SK-N-SH treated with all-trans-retinoic acid at 6 μM for 48 hours (cell line): Measurements from ENCODE around the gene BAX.

ENCODE experiments used
- ATAC-seq: fragments of 200-7000 bp; cut with Tn5 transposase; 3 replicates; pipeline ENCODE4 v1.9.1; 2020; ENCODE audit warnings: mild to moderate bottlenecking, moderate library complexity
- ARNTL ChIP-seq: fragments of 450-650 bp; formaldehyde crosslinking; IDR thresholded peaks from 2 replicates; pipeline ENCODE4 v1.5.0; 2020; ENCODE audit warnings: low read depth, mild to moderate bottlenecking, moderate library complexity, borderline replicate concordance
- CSDC2 ChIP-seq: fragments of 250-450 bp; sonication (Bioruptor Pico); IDR thresholded peaks from 2 replicates; pipeline ENCODE4 v1.5.0; 2020; ENCODE audit warnings: mild to moderate bottlenecking, moderate library complexity
- ESRRG ChIP-seq: fragments of 250-450 bp; sonication (Bioruptor Pico); IDR thresholded peaks from 2 replicates; pipeline ENCODE4 v1.6.1; 2021; ENCODE audit warnings: mild to moderate bottlenecking
- GLIS3 ChIP-seq: fragments of 250-450 bp; sonication (Bioruptor Pico); IDR thresholded peaks from 2 replicates; pipeline ENCODE4 v1.5.0; 2020; ENCODE audit warnings: mild to moderate bottlenecking, moderate library complexity
- ISL1 ChIP-seq: fragments of 250-450 bp; sonication (Bioruptor Pico); IDR thresholded peaks from 2 replicates; pipeline ENCODE4 v2.1.2; 2022; ENCODE audit warnings: mild to moderate bottlenecking, moderate library complexity
- POU6F1 ChIP-seq: fragments of 250-450 bp; sonication (Bioruptor Pico); IDR thresholded peaks from 2 replicates; pipeline ENCODE4 v1.8.0; 2021; ENCODE audit warnings: low read depth, mild to moderate bottlenecking, moderate library complexity, borderline replicate concordance
- PPARA ChIP-seq: fragments of 250-450 bp; sonication (Bioruptor Pico); IDR thresholded peaks from 2 replicates; pipeline ENCODE4 v1.5.0; 2020; ENCODE audit warnings: mild to moderate bottlenecking, borderline replicate concordance
- RARB ChIP-seq: fragments of 250-450 bp; sonication (Bioruptor Pico); IDR thresholded peaks from 2 replicates; pipeline ENCODE4 v1.8.0; 2021; ENCODE audit warnings: mild to moderate bottlenecking, moderate library complexity
- SNAI2 ChIP-seq: fragments of 250-450 bp; sonication (Bioruptor Pico); IDR thresholded peaks from 2 replicates; pipeline ENCODE4 v1.5.0; 2020; ENCODE audit warnings: mild to moderate bottlenecking, moderate library complexity
- TCF4 ChIP-seq: fragments of 250-450 bp; sonication (Bioruptor Pico); IDR thresholded peaks from 2 replicates; pipeline ENCODE4 v1.8.0; 2021; ENCODE audit warnings: mild to moderate bottlenecking, moderate library complexity, borderline replicate concordance
- TSHZ2 ChIP-seq: fragments of 250-450 bp; sonication (Bioruptor Pico); IDR thresholded peaks from 2 replicates; pipeline ENCODE4 v1.5.0; 2020; ENCODE audit warnings: mild to moderate bottlenecking, moderate library complexity
- ZC3H10 ChIP-seq: fragments of 250-450 bp; sonication (Bioruptor Pico); IDR thresholded peaks from 2 replicates; pipeline ENCODE4 v1.5.1; 2021; ENCODE audit warnings: mild to moderate bottlenecking, moderate library complexity
- ZFP30 ChIP-seq: fragments of 450-650 bp; formaldehyde crosslinking; IDR thresholded peaks from 2 replicates; pipeline ENCODE4 v1.5.0; 2022; ENCODE audit warnings: mild to moderate bottlenecking, moderate library complexity

The BAX gene

GRCh38 chr19:49010453-49010852 lies 55.8 kb downstream of the BAX start (continued):
- no peak for TF ChIP-seq PPARA (CRISPR knock-in tag)
- no peak for TF ChIP-seq RARB (CRISPR knock-in tag)
- no peak for TF ChIP-seq TCF4 (CRISPR knock-in tag)
- TF ChIP-seq ISL1 (CRISPR knock-in tag): no peak
- no peak for TF ChIP-seq ARNTL (CRISPR knock-in tag)
- TF ChIP-seq TSHZ2: no peak
- TF ChIP-seq ESRRG (CRISPR knock-in tag): no peak
- no peak for TF ChIP-seq CSDC2 (CRISPR knock-in tag)

- no peak for TF ChIP-seq CSDC2 (CRISPR knock-in tag)
- no peak for TF ChIP-seq PPARA (CRISPR knock-in tag)
- no peak for TF ChIP-seq ZFP30 (CRISPR knock-in tag)
- no peak for TF ChIP-seq ZC3H10 (CRISPR knock-in tag)
- TF ChIP-seq SNAI2 (CRISPR knock-in tag): no peak
- TF ChIP-seq GLIS3 (CRISPR knock-in tag): no peak
- TF ChIP-seq POU6F1: no peak
- TF ChIP-seq, all 23 proteins: peak for 0
- ATAC-seq: no peak
These were observed 56.5 kb downstream of the BAX start for GRCh38 chr19:49011194-49011593.
